HL-60 (cell line): Measurements from ENCODE around the gene ZMYM1.
"Not testable (repeated sequence)": the region's sequence is repeated elsewhere in the genome, so short reads cannot be mapped to it uniquely, and the experiment has no call there.

Experiments
- CTCF ChIP-seq: IDR thresholded peaks from one replicate; pipeline ENCODE4 v1.5.1; 2011; ENCODE audit warnings: low read length, control low read depth, inconsistent platforms; ENCODE audit not compliant: insufficient read depth
- POLR2AphosphoS5 ChIP-seq: IDR thresholded peaks from 2 replicates; pipeline ENCODE4 v1.6.1; 2012; ENCODE audit warnings: low read depth
- REST ChIP-seq: IDR thresholded peaks from 2 replicates; pipeline ENCODE4 v1.6.1; 2012; ENCODE audit warnings: low read depth; ENCODE audit not compliant: insufficient replicate concordance
- SPI1 ChIP-seq: IDR thresholded peaks from 2 replicates; pipeline ENCODE4 v1.6.1; 2012; ENCODE audit warnings: low read depth, mild to moderate bottlenecking, borderline replicate concordance

- not testable (repeated sequence) for TF ChIP-seq CTCF, POLR2AphosphoS5, REST, SPI1
Measured at GRCh38 chr1:35142728-35143127, 63.5 kb downstream of the ZMYM1 start.
